PFSK-1 (cell line): ENCODE measurements around the gene CTAG2.

Experiments
- FOXP2 ChIP-seq: optimal IDR thresholded peaks from 2 replicates; pipeline ENCODE3; 2011; ENCODE audit warnings: borderline replicate concordance, control low read depth, inconsistent platforms; ENCODE audit not compliant: insufficient read depth; ENCODE audit errors: extremely low read length, extremely low read depth
- POLR2AphosphoS5 ChIP-seq: IDR thresholded peaks from 2 replicates; pipeline ENCODE4 v1.6.1; 2012; ENCODE audit warnings: low read depth, mild to moderate bottlenecking, control low read depth, low read length, moderate library complexity
- TAF1 ChIP-seq: IDR thresholded peaks from 2 replicates; pipeline ENCODE4 v1.6.1; 2012; ENCODE audit warnings: low read length, control low read depth, borderline replicate concordance; ENCODE audit not compliant: insufficient read depth
- TF ChIP-seq, protein P1 (sequence below), 2 experiments: IDR thresholded peaks; 2 replicates each; pipeline versions ENCODE4 v1.6.1 to v1.8.0; 2011 to 2012; ENCODE audit warnings: low read depth in 2 of 2, low read length in 2 of 2, control low read depth in 1 of 2, inconsistent platforms in 1 of 2, mild to moderate bottlenecking in 1 of 2, moderate library complexity in 1 of 2; ENCODE audit not compliant: insufficient read depth in 1 of 2

DNA sequence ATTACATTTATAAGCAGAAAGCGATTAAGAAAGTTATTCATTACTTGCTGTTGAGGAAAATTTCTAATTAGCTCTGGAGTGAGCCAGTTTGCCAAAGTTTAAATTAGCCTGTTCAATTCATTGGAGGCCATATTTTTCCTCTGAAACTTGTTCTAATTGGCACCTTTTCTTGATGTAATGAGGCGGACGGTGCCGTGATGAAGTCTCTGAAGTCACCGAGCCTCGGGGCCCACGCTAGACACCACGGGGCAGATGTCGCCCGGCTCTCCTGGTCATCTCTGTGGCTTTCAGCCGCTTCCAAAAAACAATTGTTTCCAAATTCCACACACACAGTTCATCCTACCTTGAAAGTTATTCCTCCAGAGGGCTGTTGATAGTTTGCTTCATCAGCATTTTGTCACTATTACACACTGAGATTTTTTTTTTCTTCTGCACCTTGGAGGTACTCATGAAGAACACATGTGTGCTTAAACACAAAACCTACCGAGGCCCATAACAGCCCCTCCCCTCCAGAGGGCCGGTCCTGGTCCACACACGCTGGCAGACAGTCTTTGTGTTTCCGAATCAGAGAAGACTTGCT, 3.9 kb upstream of the CTAG2 start:
- TF ChIP-seq TAF1 (no peak), FOXP2 (no peak), POLR2AphosphoS5 (no peak)
- TF ChIP-seq, protein P1, sequence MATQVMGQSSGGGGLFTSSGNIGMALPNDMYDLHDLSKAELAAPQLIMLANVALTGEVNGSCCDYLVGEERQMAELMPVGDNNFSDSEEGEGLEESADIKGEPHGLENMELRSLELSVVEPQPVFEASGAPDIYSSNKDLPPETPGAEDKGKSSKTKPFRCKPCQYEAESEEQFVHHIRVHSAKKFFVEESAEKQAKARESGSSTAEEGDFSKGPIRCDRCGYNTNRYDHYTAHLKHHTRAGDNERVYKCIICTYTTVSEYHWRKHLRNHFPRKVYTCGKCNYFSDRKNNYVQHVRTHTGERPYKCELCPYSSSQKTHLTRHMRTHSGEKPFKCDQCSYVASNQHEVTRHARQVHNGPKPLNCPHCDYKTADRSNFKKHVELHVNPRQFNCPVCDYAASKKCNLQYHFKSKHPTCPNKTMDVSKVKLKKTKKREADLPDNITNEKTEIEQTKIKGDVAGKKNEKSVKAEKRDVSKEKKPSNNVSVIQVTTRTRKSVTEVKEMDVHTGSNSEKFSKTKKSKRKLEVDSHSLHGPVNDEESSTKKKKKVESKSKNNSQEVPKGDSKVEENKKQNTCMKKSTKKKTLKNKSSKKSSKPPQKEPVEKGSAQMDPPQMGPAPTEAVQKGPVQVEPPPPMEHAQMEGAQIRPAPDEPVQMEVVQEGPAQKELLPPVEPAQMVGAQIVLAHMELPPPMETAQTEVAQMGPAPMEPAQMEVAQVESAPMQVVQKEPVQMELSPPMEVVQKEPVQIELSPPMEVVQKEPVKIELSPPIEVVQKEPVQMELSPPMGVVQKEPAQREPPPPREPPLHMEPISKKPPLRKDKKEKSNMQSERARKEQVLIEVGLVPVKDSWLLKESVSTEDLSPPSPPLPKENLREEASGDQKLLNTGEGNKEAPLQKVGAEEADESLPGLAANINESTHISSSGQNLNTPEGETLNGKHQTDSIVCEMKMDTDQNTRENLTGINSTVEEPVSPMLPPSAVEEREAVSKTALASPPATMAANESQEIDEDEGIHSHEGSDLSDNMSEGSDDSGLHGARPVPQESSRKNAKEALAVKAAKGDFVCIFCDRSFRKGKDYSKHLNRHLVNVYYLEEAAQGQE (IDR thresholded peaks at IDR 0.05; ENCODE audit: insufficient read depth in 1 of 2, low read depth in 2 of 2, low read length in 2 of 2): no peak
